ENCODE measurements around the gene SMIM12.
"Not testable (repeated sequence)": the region's sequence is repeated elsewhere in the genome, so short reads cannot be mapped to it uniquely, and the experiment has no call there.

The SMIM12 gene

GRCh38 chr1:34842073-34842472 is 17.5 kb downstream of the SMIM12 start:
- no peak for DNase-seq

- DNase-seq, result no peak
These were observed 19.1 kb downstream of the SMIM12 start for GRCh38 chr1:34840426-34840825.

- no peak for DNase-seq
These were observed 19.8 kb downstream of the SMIM12 start for GRCh38 chr1:34839526-34840305.

DNA sequence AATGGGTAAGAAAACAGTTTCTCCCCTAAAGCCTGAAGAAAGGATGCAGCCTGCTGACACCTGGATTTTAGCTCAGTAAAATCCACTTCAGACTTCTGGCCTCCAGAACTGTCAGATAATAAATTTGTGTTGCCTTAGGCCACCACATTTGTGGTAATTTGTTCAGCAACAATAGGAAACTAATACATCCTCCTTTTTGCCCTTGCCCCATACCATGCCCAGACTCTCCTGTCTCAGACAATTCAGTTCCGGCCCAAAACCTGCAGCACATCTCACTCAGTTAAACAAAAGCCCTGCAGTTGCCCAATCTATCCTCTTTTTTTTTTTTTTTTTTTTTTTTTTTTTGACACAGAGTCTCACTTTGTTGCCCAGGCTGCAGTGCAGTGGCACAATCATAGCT is 25.8 kb downstream of the SMIM12 start:
- no peak for DNase-seq

GRCh38 chr1:34831721-34832246 is 27.8 kb downstream of the SMIM12 start:
- DNase-seq, result no peak

- no peak for DNase-seq
These were observed 30.3 kb downstream of the SMIM12 start for GRCh38 chr1:34829250-34829649.

- DNase-seq, result no peak
These were observed 30.9 kb downstream of the SMIM12 start for GRCh38 chr1:34828611-34829010.

GRCh38 chr1:34827341-34827941 is 32.1 kb downstream of the SMIM12 start:
- DNase-seq, result no peak

GRCh38 chr1:34825455-34826091 is 34.0 kb downstream of the SMIM12 start:
- no peak for DNase-seq

GRCh38 chr1:34824817-34825454 is 34.6 kb downstream of the SMIM12 start:
- no peak for DNase-seq

GRCh38 chr1:34822202-34822601 is 37.3 kb downstream of the SMIM12 start:
- no peak for DNase-seq

DNA sequence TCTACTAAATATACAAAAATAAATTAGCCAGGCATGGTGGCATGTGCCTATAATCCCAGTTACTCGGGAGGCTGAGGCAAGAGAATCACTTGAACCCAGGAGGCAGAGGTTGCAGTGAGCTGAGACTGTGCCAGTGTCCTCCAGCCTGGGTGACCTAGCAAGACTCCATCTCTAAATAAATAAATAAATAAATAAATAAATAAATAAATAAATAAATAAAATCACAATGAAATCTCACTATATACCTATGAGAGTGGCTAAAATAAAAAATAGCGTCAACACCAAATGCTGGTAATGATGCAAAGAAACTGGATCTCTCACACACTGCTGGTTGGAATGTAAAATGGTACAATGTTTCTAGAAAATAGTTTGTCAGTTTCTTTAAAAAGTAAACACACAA is 40.7 kb downstream of the SMIM12 start:
- not testable (repeated sequence) for DNase-seq

DNA sequence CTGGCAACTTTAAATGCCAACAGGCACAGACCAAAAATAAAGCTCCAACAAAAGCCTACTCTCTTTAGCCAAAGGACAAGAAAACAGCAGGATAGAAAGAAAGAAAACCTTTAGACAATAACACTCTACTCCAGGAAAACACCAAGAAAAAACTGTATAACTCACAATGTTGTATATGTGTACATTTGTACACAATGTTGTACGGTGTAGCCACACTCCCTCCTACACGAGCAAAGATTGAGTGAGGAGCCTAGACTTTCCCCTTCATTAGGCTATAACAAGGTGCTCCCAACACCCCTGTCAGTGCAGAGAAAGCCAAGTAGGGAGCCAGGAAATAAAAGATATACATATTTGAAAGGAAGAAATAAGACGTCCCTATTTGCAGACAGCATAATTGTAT is 42.8 kb downstream of the SMIM12 start:
- no peak for DNase-seq

GRCh38 chr1:34816332-34816731 is 43.2 kb downstream of the SMIM12 start:
- DNase-seq, result no peak

- DNase-seq, result not testable (repeated sequence)
These were observed 48.8 kb downstream of the SMIM12 start for GRCh38 chr1:34810781-34811180.

GRCh38 chr1:34808051-34808810 is 51.3 kb downstream of the SMIM12 start:
- no peak for DNase-seq

GRCh38 chr1:34806396-34806795 is 53.2 kb downstream of the SMIM12 start:
- DNase-seq, result no peak

DNA sequence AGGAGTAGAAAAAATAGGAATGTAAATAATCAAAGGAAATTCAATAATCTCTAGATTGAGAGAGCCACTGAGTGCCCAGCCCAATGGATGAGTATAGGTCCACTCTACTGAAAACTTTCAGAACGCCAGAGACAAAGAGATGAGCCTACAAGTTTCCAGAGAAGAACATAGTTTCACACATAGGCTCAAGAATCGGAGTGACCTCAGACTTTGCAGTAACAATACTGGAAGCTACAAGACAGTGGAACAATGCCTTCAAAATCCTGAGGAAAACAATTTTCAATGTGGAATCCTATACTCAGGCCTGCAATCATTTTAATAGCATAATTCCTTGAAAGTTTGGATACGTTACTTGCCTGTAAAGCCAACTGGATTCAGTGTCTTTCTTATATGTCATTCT is 55.8 kb downstream of the SMIM12 start:
- no peak for DNase-seq

Measured in fibroblast of skin of right quadriceps (primary cell).